Right cardiac atrium (tissue), 5 donors: Measurements from ENCODE around the gene DDX6. TPM values are rescaled to one million over a fixed set of nuclear protein-coding genes. Genes with fewer than 3 reads are reported as not detected.
"Not testable (repeated sequence)": the region's sequence is repeated elsewhere in the genome, so short reads cannot be mapped to it uniquely, and the experiment has no call there.

Experiments used
- ATAC-seq, 2 donors: fragments of 200-7000 bp; cut with Tn5 transposase; one replicate each; pipeline versions ENCODE4 v1.8.0 to v1.9.1; 2020; ENCODE audit warnings: moderate library complexity in 2 of 2, mild to moderate bottlenecking in 1 of 2
- DNase-seq, 3 donors: peaks; one replicate each; pipeline ENCODE4 v3.0.0-alpha.2; 2020
- H3K27ac ChIP-seq: one replicate; pipeline ENCODE4 v1.5.1; 2013; ENCODE audit warnings: mild to moderate bottlenecking, low read length, control low read depth, moderate library complexity
- H3K27me3 ChIP-seq: one replicate; pipeline ENCODE4 v1.6.1; 2013; ENCODE audit not compliant: control insufficient read depth, insufficient read depth
- H3K4me1 ChIP-seq: one replicate; pipeline ENCODE4 v1.6.1; 2013; ENCODE audit warnings: low read length; ENCODE audit not compliant: control insufficient read depth, insufficient read depth
- H3K4me3 ChIP-seq: one replicate; pipeline ENCODE4 v1.5.1; 2013; ENCODE audit warnings: low read length, control low read depth
- H3K9me3 ChIP-seq: one replicate; pipeline ENCODE4 v1.6.1; 2013; ENCODE audit warnings: low read length; ENCODE audit not compliant: control insufficient read depth
- WGBS: extraction: QIAGEN DNeasy Blood & Tissue Kit; methylation state at CpG from one replicate; pipeline ENCODE4 v1.1.7; 2013; 5-methylcytosine and 5-hydroxymethylcytosine counted together
- intact Hi-C, 4 donors: fragments of 100-400 bp; cut with DNase I; formaldehyde crosslinking; loops; one replicate each; pipeline versions ENCODE4 v1.11.0 to v1.14.0; 2022 to 2023
- polyA plus RNA-seq: library from polyadenylated mRNA; stranded (reverse); fragments of 200-250 nt; gene quantifications from one replicate; pipeline ENCODE4 v1.2.3, GENCODE V29; 2013
- total RNA-seq, 4 donors: library from RNA; stranded (reverse); fragmentation: NEBNext Ultra II Directional; extraction: Animal tissue kit (Norgen Biotek cat#: 25700); gene quantifications; one replicate each; pipeline ENCODE4 v1.2.1, GENCODE V29; 2021
- donor health status: healthy with polysubstance abuse.
- donor health status: DM: no; HTN: yes; CAD: no.
- donor health status: DM: no; HTN: no; CAD: no.
- donor health status: DM: no; HTN: yes; CAD: no; lungs with severe emphysema.
- donor health status: DM: yes; HTN: yes; CAD: no.

DDX6 gene
- total and polyA plus RNA-seq, 5 donors = 38.0 to 149 (median 134) TPM

- H3K4me1 ChIP-seq = no peaks in the 10 kb centered on the region
- no peaks in the 10 kb centered on the region for H3K9me3 ChIP-seq
- no peak for ATAC-seq
- H3K27me3 ChIP-seq = no peaks in the 10 kb centered on the region
- 57% methylated on average over 1 of the region's 1 CpG for WGBS
- DNase-seq = no peak
- intact Hi-C loops = no loop called here
- no peak overlapping the region for H3K4me3 ChIP-seq
- H3K27ac ChIP-seq = no peak overlapping the region
Measured at GRCh38 chr11:118740892-118741291, 50.1 kb downstream of the DDX6 start.

DNA sequence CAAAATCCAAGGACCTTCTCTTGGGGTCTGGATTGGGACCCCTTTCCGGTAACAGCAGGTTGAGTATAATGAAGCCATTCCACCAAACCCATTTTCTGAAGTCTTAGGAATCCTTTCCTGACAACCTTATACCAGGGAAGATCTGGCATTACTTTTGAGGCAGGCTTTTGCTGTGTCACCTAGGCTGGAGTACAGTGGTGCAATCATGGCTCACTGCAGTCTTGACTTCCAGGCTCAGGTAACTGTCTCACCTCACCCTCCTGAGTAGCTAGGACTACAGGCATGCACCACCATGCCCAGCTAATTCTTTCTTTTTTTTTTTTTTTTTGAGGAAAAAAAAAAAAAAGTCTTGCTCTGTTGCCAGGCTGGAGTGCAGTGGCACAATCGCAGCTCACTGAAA is 55.8 kb downstream of the DDX6 start:
- intact Hi-C loops = no loop called here
- no peaks in the 10 kb centered on the region for H3K27me3 ChIP-seq

DNA sequence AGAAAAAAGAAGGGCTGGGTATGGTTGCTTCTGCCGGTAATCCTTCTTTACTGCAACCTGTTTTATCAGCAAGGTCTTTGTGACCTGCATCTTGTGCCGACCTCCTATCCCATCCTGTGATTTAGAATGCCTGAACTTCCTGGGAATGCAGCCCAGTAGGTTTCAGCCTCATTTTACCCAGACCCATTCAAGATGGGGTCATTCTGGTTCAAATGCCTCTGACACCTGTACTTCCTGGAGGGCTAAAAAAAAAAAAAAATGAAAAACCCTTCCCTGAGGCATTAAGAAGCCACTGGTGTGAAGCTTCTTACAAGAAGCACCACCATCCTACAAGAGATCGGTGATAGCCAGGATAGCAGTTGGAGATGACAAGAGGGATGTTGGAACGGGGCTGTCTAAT is 56.9 kb downstream of the DDX6 start:
- ATAC-seq = no peak
- WGBS = 73% methylated on average over 4 of the region's 4 CpGs
- H3K9me3 ChIP-seq = no peaks in the 10 kb centered on the region
- intact Hi-C loops = no loop called here
- H3K4me3 ChIP-seq = no peak overlapping the region
- no peak for DNase-seq
- no peaks in the 10 kb centered on the region for H3K27me3 ChIP-seq
- no peak overlapping the region for H3K27ac ChIP-seq
- H3K4me1 ChIP-seq = no peaks in the 10 kb centered on the region

More for the DNA sequence above, 55.8 kb downstream of the DDX6 start:
- no peaks in the 10 kb centered on the region for H3K9me3 ChIP-seq
- DNase-seq (no peak), ATAC-seq (no peak)
- no peaks in the 10 kb centered on the region for H3K4me1 ChIP-seq
- WGBS = 91% methylated on average over 2 of the region's 2 CpGs
- H3K27ac ChIP-seq = no peak overlapping the region
- H3K4me3 ChIP-seq = no peak overlapping the region

- DNase-seq, H3K4me3 ChIP-seq, H3K9me3 ChIP-seq, H3K27ac ChIP-seq, H3K4me1 ChIP-seq, intact Hi-C loops, ATAC-seq, H3K27me3 ChIP-seq: not testable (repeated sequence)
- 76% methylated on average over 4 of the region's 6 CpGs for WGBS
Measured at GRCh38 chr11:118729753-118730152, 61.2 kb downstream of the DDX6 start.

DNA sequence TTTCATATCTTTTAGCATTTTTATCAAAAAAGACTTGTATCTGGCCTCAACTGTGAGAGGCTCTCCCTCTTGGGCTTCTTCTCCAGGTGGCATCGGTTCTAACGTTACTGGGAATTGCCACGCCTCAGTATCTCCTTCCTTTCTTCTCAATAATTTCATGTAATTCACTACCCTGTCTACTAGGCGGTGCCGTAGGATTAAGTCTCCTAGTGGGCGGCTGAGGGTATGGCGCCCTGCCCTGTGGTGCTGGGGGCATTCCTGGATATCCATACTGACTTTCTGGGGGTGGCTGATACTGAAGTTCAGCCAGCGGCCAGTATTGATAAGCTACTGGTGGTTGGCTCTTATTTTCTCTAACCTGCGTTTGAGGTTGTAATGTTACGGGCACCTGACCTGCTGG is 62.9 kb downstream of the DDX6 start:
- H3K9me3 ChIP-seq, H3K4me3 ChIP-seq, H3K27ac ChIP-seq, H3K4me1 ChIP-seq, DNase-seq, ATAC-seq, intact Hi-C loops, H3K27me3 ChIP-seq: not testable (repeated sequence)
- WGBS = 89% methylated on average over 10 of the region's 10 CpGs

DNA sequence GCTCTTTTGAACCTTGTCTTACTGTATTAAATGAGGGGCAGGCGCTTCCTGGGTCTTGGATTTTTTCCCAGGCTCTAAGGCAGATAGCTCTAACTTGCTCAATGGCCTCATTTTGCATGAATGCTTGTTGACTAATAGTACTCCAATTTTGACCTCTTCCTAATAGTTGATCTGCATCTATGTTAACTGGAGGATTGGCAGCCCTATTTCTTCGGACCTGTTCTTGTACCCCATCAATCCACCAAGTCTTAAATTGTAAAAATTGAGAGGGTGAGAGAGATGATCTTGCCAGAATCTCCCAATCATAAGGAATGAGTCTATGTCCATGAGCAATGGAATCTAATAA is 63.3 kb downstream of the DDX6 start:
- WGBS = 58% methylated on average over 2 of the region's 2 CpGs
- H3K9me3 ChIP-seq, DNase-seq, H3K4me3 ChIP-seq, intact Hi-C loops, H3K4me1 ChIP-seq, H3K27me3 ChIP-seq, H3K27ac ChIP-seq, ATAC-seq: not testable (repeated sequence)

DNA sequence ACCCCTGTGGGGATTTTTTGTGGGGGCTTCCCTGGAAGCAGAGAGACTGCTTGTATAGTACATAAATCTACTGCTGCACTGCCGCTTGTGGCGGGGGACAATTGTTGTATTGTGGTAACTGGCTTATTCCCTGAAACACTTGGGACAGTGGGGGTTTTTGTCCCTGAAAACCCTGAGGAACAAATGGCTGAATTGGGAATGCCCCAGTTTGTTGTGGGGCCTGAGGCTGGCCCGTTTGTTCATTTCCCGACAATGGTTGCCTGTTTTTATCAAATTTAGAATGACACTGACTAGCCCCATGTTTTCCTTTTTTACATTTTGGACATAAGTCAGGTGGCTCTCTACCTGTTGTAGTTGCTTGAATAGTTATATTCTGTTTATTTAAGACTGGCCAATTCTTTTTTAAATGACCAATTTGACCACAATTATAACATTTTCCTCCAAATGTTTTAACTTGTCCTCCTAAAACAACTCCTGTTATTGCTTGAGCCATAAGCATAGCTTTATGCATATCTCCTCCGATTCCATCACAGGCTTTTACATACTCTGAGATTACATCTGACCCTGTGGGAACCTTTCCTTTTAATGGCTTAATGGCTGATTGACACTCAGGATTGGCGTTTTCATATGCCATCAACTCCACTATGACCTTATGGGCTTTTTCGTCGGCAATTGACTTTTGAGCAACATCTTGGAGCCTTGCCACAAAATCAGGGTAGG is 63.8 kb downstream of the DDX6 start:
- DNase-seq, H3K27ac ChIP-seq, intact Hi-C loops, H3K4me1 ChIP-seq, H3K27me3 ChIP-seq, ATAC-seq, H3K9me3 ChIP-seq, H3K4me3 ChIP-seq: not testable (repeated sequence)
- 72% methylated on average over 8 of the region's 8 CpGs for WGBS

GRCh38 chr11:118721478-118722015 is 69.4 kb downstream of the DDX6 start:
- not testable (repeated sequence) for ATAC-seq

GRCh38 chr11:118720740-118721139 is 70.2 kb downstream of the DDX6 start:
- DNase-seq, H3K9me3 ChIP-seq, H3K4me1 ChIP-seq, H3K4me3 ChIP-seq, H3K27me3 ChIP-seq, ATAC-seq, H3K27ac ChIP-seq, intact Hi-C loops: not testable (repeated sequence)
- WGBS = 56% methylated on average over 8 of the region's 9 CpGs

More at GRCh38 chr11:118721478-118722015, 69.4 kb downstream of the DDX6 start:
- H3K4me1 ChIP-seq, intact Hi-C loops, H3K27ac ChIP-seq, H3K4me3 ChIP-seq, H3K9me3 ChIP-seq, DNase-seq, H3K27me3 ChIP-seq: not testable (repeated sequence)
- WGBS = 69% methylated on average over 7 of the region's 10 CpGs

DNA sequence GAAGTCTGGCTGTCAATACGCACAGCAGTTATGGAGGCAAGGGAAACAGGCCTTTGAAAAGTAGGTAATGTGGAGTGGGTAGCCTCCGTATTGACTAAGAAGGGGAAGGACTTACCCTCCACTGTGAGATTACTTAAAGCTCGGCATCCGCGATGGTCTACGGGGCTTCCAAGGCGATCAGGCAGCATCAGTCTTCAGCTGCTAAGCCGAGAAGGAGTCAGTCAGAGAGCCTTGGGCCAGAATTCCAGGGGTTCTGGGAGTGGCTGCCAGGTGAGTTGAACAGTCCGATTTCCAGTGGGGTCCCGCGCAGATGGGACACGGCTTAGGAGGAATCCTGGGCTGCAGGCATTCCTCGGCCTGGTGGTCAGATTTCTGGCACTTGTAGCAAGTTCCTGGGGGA is 70.9 kb downstream of the DDX6 start:
- 60% methylated on average over 13 of the region's 13 CpGs for WGBS
- H3K27me3 ChIP-seq, ATAC-seq, DNase-seq, H3K9me3 ChIP-seq, H3K4me1 ChIP-seq, intact Hi-C loops, H3K4me3 ChIP-seq, H3K27ac ChIP-seq: not testable (repeated sequence)

- H3K4me3 ChIP-seq, DNase-seq, intact Hi-C loops, H3K27me3 ChIP-seq, H3K27ac ChIP-seq, ATAC-seq, H3K4me1 ChIP-seq, H3K9me3 ChIP-seq: not testable (repeated sequence)
- WGBS = 74% methylated on average over 7 of the region's 7 CpGs
Measured at GRCh38 chr11:118718562-118718961, 72.4 kb downstream of the DDX6 start.
